GM21576 (cell line): Measurements from ENCODE around the gene LDLRAD3.
A peak's percentile ranks its signal among the peaks of the same experiment; 100 is the strongest.
"Not testable (repeated sequence)": the region's sequence is repeated elsewhere in the genome, so short reads cannot be mapped to it uniquely, and the experiment has no call there.

Experiments used
- ATAC-seq: cut with Tn5 transposase; IDR thresholded peaks from one replicate; pipeline ENCODE4 v1.9.1; 2021; ENCODE audit warnings: mild to moderate bottlenecking, moderate library complexity; ENCODE audit not compliant: unreplicated experiment

The LDLRAD3 gene

GRCh38 chr11:35943713-35944502 lies at the start of gene LDLRAD3:
Gene LDLRAD3 (plus strand): TSS chr11:35944062. CDS start chr11:35944099, 37 bp downstream.
- peak; percentile 61 for ATAC-seq

- ATAC-seq, result no peak
Measured at GRCh38 chr11:35897019-35897418, 46.8 kb upstream of the LDLRAD3 start.

- ATAC-seq, result no peak
Measured at GRCh38 chr11:35902961-35903360, 40.9 kb upstream of the LDLRAD3 start.

GRCh38 chr11:35905646-35906276 lies 38.1 kb upstream of the LDLRAD3 start:
- ATAC-seq, result no peak

- no peak for ATAC-seq
Measured at GRCh38 chr11:35906277-35906661, 37.6 kb upstream of the LDLRAD3 start.

GRCh38 chr11:35906681-35907080 lies 37.2 kb upstream of the LDLRAD3 start:
- no peak for ATAC-seq

GRCh38 chr11:35907648-35908431 lies 36.0 kb upstream of the LDLRAD3 start:
- ATAC-seq, result peak; percentile 71

GRCh38 chr11:35908432-35908771 lies 35.5 kb upstream of the LDLRAD3 start:
- ATAC-seq, result not testable (repeated sequence)

GRCh38 chr11:35909511-35910265 lies 34.2 kb upstream of the LDLRAD3 start:
- ATAC-seq, result no peak

GRCh38 chr11:35911013-35911412 lies 32.8 kb upstream of the LDLRAD3 start:
- ATAC-seq, result no peak

GRCh38 chr11:35911616-35912165 lies 32.2 kb upstream of the LDLRAD3 start:
- ATAC-seq, result no peak

GRCh38 chr11:35912436-35912835 lies 31.4 kb upstream of the LDLRAD3 start:
- not testable (repeated sequence) for ATAC-seq

- peak; percentile 51 for ATAC-seq
Measured at GRCh38 chr11:35912883-35913624, 30.8 kb upstream of the LDLRAD3 start.

GRCh38 chr11:35914816-35915215 lies 29.0 kb upstream of the LDLRAD3 start:
- ATAC-seq, result no peak

- ATAC-seq, result no peak
Measured at GRCh38 chr11:35916270-35916669, 27.6 kb upstream of the LDLRAD3 start.

- ATAC-seq, result peak; percentile 62
Measured at GRCh38 chr11:35917676-35918075, 26.2 kb upstream of the LDLRAD3 start.

- ATAC-seq, result no peak
Measured at GRCh38 chr11:35918716-35919115, 25.1 kb upstream of the LDLRAD3 start.

GRCh38 chr11:35919244-35919643 lies 24.6 kb upstream of the LDLRAD3 start:
- ATAC-seq, result no peak

GRCh38 chr11:35923452-35923851 lies 20.4 kb upstream of the LDLRAD3 start:
- ATAC-seq, result no peak

GRCh38 chr11:35924811-35925210 lies 19.1 kb upstream of the LDLRAD3 start:
- no peak for ATAC-seq
